HG03378 (cell line): ENCODE results near the gene KCNE4.

Experiments used
- ATAC-seq: cut with Tn5 transposase; IDR thresholded peaks from one replicate; pipeline ENCODE4 v1.9.1; 2021; ENCODE audit warnings: mild to moderate bottlenecking, moderate library complexity; ENCODE audit not compliant: unreplicated experiment

The KCNE4 gene

DNA sequence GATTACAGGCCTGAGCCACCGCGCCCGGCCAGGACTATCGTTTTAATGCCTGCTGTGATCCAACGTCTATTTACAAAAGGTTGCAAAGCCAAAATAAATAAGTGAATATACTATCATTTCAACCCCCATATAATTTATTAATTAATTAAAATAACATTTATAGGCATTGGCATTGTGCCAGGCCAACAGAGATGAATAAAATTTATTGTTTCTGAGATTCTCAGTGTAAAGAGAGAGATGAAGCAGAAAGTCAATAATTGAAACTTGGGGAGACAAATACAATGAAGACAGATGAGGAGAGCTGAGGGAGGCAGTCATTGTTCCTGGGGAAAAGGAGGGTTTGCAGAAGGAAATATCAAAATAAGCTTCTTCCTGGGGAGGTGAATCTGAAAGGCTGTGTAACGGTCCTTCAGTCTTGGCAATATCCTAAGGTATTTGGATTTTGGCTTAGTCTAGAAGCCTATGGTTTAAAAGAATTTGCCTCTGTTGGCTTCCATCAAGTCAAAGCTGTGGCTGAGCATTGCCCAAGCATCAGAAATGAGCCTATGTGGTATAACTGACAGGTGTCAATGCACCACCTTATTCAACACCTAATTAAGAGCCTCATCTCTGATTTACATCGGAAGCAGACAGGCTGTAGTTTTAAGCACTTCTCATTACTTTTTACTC is 31.5 kb downstream of the KCNE4 start:
- no peak for ATAC-seq

DNA sequence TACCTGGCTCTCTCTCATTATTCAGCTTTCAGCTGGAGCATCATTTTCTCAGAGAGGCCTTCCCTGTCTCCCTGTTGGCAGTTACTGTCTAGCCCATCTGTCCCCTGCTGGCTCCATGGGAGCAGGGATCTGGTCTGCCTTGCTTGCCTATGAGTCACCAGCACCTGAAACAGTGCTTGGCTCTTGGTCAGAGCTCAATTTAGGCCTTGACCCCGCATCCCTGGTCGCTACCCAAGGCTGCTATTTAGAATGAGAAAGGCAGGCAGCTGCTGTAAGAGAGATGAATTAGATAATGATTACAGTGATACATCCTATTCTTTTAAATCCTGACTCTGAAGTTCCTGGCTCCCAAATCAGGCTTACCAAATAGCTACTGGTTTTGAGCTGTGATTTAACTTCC is 32.9 kb downstream of the KCNE4 start:
- ATAC-seq = no peak

DNA sequence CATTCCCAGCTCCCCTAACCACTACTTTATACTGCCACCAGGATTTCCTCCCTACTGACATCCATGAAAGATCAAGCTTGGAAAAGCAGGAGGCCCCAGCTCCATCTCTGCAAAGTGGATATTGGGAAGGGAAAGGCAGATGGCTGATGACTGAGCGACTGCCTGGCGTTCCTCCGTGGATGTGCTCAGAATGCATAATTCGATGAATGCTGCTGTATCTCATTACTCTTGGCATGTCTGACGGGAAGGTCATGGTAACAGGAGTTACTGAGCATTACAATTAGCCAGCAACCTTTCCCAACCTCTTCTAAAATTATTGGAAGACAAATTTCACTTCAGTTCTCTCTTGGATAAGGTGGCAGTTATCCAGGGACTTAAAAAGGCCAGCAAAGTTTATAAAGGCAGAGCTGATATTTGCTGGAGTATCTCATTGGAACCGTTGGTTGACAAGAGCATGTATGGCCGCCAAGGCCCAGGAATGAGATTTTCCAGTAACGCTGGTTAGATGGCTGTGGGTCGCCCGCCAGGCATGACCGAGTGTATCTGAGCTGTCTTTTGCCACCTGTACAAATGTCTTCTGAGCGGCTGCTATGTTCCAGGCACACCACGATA is 34.5 kb downstream of the KCNE4 start:
- no peak for ATAC-seq

DNA sequence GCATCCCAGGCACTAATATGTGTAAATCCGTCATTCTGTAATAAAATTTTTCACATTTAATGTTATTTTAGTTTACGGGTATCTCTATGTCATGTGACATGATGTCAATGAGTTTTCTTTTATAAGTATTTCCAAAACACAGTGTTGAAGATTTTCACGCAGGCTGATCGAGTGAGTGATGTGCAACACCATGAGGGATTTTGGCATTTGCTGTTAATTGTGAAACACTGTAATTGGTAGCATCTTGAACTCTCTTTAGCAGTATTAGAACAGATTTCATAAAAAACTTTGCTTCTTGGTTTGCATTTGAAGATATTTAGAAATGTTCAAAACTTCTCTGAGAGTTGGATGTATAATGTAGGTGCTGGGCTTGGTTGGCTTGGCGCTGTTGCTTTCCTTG is 35.5 kb downstream of the KCNE4 start:
- ATAC-seq = no peak

DNA sequence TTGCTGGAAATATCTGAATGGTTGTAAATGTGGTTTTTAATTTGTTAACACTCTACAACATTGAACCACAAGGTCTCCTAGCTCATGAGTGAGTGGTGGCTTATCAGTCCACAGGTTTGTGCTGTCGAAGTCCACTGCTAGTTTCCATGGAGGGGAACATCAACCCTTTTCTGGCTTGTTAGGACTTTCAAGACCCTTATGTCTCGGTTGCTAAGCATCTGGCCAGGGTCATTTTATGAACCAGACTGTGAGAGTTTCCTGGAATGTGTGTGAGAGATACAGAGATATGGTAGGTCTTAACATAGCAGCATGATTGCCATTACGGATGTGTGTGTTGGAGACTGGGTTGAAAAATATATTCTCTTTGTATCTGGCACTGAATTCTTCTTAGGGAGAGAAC is 36.9 kb downstream of the KCNE4 start:
- no peak for ATAC-seq

DNA sequence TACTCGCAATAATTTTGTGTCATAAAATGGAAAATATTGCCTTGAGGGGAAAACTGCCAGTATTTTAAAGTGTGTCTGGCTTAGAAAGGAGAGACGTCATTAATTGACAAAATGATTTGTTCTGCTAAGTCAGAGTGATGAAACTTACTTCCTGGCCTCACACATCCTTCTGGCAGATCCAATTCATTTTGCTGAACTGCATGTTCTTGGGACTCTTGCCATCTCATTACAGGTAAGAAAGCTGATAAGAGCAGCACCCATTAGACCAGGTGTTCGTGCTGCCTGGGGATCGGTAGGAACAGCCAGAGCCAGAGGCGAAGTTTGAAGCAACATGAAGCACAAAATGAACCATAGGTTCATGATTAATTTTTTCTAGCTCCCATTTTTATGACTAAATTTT is 38.0 kb downstream of the KCNE4 start:
- ATAC-seq = no peak

DNA sequence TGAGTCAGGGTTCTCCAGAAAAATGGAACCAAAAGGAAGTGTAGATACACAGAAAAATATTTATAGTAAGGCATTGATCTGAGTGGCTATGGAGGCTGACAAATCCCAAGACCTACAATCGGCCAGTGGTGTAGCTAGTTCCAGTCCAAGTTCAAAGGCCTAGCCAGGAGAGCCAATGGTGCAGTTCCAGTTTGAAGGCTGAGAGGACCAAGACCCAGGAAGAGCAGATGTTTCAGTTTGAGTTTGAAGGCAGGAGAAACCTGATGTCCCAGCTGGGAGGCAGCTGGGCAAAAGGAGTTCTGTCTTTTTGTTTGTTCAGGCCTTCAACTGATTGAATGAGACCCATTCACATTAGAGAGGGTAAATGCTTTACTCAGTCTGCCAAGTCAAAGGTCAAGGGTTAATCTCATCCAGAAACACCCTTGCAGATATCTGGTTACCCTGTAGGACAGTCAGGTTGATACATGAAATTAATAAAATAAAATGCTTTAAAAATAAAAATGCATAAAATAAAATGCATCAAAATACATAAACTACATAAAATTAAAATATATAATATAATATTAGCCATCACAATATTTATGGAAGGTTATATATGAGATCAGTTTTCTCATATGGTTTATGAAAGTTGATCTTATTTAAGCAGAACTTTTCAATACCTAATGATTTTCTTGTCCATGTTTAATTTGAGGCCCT is 38.7 kb downstream of the KCNE4 start:
- no peak for ATAC-seq

DNA sequence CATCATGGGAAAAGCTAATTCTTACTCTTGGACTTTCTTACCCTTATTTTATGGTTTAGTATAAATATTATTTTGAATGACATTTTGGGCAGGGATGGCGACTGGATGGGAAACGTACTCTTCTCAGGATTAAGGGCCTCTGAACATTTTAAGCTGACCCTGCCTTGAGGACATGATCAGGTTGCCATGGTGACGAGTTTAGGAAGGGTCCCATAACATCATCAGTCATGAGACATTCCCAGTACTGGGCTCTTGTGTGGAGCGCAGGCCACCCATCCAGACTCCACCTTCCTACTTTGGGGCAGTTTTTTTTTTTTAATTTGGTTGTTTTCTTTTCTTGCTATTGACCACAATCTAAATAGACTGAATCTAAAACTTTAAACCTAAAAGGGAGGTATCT is 40.7 kb downstream of the KCNE4 start:
- no peak for ATAC-seq

DNA sequence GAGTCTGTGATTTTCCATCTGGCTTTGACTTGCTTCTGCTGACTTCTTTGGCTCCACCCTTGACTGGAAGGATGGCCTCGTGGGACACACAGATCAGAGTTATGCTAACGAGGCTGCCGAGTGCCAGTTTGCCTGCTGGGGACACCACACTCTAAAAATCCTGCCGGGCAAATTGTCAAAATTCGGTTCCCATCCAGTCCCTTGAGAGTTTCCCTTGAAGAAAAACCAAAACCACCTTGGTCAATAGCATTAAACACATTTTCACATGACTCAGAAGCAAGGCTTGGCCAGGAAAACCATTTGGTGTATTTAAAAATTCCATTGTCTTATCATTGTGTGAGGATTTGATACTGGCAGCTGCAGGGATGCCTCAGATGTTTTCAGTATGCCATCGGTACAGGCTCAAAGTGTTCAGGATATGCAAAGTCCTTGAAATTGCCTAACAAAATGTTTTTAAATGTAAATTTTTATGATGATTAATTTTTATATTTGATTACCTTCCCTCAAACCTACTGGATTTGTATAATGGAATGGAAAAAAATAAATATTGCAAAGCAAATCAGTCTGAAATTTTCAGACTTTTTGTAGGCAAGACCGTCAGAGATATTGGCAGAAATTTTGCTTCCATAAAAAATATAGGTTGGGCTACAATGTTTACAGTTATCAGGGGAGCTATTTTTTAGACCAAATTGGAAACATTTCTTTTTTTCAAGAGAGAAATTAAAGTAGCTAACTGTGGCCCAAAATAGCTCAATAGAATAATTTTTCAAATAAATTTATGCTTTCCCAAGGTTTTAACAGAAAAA is 41.6 kb downstream of the KCNE4 start:
- no peak for ATAC-seq

DNA sequence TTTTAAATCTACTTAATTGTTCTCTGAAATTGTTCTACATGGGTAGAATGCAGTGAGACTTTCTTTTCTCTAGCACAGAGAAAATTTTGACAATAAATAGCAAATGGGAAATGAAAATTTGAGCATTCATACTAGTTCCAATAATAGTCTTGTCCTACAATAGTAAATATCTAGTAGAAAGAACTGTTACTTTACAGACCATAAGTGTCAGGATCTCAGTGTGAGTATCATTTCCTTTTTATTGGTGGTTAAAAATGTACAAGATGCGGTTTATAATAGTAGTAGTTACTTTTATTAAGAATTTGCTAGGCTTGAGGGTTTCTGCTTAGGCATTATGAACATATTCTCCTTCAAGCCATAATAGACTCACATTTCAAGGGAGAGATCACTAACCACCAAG is 43.2 kb downstream of the KCNE4 start:
- ATAC-seq = no peak

DNA sequence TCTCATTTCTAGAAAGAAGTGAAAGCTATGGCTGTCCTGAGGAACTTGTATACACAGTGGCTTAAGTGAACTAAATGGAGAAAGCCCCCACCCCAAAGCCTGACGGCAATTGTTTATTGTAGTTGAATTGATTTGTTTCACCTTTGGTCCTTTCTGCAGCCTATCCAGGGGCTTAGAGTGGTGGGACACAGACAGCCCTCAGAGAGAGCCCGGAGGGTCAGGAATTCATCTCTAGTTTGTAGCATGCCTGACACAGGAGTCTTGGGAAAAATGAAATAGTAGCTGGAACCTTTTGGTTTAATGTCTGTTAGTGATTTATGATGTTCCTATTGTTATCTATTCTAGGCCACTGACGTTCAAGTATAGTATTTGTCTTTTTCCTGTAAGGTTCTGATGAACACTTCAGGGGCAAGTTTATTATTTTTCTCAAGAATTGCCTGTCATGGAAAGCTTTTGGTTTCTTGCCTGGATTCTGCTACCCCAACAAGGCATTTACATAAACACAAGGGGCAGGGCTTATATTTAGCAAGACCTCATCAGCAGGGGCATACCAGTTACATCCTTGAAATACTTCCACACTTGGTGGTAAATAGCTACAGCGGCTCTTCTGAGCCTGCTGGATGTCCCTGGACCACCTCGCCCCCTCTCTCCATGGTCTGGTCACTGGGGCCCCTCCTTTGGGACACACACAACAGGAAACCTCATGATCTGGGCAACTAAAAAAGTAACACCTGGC is 44.4 kb downstream of the KCNE4 start:
- ATAC-seq = no peak

DNA sequence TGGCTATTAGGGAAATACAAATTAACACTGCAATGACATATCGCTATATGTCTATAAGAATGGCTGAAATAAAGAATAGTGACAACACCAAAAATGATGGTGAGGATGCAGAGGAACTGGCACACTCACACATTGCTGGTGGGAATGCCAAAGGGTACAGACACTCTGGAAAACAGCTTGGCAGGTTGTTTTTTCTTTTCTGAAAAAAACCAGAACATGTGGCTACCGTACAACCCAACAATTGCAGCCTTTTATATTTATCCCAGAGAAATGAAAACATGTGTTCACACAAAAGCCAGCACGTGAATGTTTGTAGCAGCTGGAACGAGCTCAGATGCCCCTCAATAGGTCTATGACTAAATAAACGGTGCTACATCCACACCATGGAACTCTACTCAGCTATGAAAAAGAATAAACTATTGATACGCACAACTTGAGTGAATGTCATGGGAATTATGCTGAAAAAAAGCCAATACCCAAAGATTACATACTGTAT is 45.9 kb downstream of the KCNE4 start:
- no peak for ATAC-seq

DNA sequence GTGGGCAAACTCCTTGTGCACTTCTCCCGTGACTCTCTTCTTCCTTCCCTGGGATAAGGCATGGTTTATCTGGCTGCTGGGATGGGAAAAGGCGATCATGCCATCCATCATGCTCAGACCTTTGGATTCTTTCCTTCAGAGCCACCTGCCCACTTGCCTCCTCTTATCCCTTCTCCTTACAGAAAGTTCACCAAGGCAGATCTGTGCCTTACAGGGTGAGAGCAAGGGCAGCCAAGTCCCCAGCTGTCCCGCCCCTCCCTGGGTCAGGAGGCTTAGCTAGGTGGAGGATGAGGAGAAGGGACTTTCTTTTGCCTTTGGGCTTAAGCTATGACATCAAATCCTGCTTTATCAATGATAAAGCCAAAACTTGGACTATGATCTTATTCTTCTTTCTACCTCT is 47.6 kb downstream of the KCNE4 start:
- no peak for ATAC-seq

DNA sequence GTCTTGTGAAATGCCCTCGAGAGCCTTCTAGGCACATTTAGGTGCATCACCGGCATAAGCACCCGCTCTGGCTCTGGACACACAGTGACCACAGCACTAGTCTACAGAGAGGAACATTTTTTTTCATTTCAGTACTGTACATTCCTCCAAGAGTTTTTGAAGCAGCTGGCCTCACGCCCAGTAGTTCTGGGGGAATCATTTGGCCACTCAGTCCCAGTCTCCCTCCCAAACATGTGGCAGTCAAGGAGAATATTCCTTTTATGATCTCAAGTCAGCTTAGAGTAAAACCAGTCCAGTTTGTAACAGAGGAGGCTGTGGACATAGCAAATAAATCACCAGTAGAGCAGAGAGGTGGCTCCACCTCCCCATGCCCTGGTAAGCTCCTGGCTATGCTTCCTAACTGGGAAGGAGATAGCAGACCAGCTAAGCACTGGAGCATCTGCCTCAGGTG is 48.1 kb downstream of the KCNE4 start:
- ATAC-seq = no peak

DNA sequence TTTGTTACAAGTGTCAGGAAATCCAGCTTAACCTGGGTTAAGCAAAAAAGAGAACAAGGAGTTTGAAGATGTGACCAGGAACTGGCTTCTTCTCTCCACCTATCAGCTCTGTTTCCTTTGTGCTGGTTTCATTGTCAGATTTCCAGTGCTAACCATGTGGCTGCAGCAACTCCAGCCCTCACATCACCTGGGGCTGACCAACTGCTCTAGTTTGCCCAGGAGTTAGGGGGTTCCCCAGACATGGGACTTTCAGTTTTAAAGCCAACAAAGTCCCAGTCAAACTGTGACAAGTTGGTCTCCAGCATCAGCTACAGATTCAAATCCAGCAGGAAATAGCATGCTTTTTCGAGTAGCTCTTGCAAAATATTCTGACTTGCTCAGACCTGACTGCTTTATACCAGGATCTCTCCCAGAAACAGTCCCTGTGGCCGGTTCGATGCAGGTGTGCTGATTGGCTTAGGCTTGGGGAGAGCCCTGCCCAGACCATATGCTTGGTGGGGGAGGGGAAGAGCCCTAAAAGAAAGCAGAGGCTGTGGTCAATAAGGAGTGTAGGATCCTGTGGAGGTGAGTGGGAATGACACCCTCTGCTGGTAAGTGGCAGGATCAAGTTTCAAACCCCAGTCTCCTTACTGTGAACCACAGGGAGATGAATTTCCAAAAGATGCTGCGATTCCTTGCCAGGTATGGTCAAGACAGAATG is 49.5 kb downstream of the KCNE4 start:
- peak; percentile 86 for ATAC-seq

DNA sequence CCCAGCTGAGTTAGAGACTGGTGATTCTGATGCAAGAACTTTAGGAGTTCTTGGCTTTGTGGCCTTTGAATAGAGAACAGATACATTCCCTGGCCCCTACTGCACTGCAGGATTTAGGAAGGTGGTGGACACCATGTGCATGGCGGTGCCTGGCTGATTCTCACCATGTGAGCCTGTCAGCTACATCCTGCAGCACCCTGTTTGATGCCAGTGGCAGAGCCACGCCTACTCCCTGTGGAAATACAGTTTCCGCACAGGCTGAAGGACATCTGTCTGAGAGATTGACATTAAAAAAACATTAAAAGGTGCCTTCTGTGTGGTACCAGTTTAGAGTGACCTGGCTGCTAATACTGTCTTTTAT is 50.0 kb downstream of the KCNE4 start:
- ATAC-seq = no peak

DNA sequence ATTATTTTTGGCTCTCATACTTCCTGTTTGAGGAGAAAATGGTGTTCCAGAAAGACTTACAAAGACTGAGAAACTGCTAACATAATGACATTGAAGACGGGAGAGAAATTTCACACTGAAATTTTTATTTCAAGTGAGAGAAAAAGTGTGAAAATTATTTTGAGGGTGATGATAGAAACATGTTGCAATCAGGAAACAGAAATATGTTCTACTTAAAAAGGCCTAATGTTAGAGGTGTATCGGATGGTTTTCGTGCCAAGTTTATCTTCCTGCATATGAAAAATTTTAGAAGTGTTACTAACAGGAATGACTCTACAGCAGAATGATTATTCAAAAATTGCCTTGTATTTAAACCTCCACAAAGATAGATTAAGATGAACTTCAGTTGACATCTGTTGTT is 50.5 kb downstream of the KCNE4 start:
- ATAC-seq = no peak

DNA sequence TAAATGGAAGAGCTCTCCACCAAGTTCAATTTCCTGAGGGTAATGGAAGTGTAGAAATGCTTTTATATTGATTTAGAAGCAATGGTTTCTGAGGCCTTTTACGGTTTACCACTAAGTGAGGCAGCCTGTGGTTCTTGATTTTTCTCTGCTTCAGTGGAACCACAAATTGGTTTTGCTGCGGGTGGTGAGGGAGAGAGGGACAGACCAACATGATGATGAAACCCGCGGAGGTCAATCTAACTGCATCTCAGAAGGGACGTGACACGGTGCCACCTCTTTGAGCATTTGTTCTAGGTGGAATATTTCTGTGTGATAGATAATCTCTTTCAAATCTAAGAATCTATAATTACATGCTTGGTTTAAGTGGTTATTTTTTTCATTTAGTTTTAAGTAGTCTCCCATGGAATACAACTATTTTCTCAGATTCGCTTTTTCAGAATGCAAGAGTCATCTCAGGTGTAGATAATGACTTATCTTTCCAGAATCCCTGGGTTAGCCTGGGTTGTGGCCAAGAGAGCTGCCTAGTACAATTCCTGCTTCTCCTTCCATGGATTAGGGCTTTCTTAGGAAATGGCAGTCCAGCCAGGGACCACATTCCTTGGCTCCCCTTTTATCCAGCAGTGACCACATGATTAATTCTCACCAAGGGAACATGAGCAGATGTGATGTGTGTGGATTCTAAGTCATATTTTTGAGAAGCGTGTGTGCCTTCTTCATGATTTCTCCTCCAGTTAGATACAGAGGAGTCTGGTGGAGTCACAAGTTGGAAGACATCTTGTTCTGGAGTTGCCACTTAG is 52.5 kb downstream of the KCNE4 start:
- ATAC-seq = no peak
